Measurements from ENCODE around the gene CCDC178. TPM values are rescaled to one million over a fixed set of nuclear protein-coding genes. Genes with fewer than 3 reads are reported as not detected.

The CCDC178 gene
- total and polyA plus RNA-seq, 10 donors, result 4.0 to 17.4 (median 8.0) TPM

GRCh38 chr18:33014060-33014796, 426.3 kb downstream of the CCDC178 start:
- no peak overlapping the region for H3K4me3 ChIP-seq
- peaks cover 0 to 30% (median 15%) of the 10 kb centered on the region in 8 donors for H3K9me3 ChIP-seq
- no peak for DNase-seq
- no peak for TF ChIP-seq CTCF (IDR thresholded peaks at IDR 0.05 in 8 of 11, conservative IDR thresholded peaks at IDR 0.05 in 3 of 11)
- no peak for TF ChIP-seq POLR2AphosphoS5 (IDR thresholded peaks at IDR 0.05)
- no peak for TF ChIP-seq POLR2A (IDR thresholded peaks at IDR 0.05)
- H3K4me1 ChIP-seq, result no peaks in the 10 kb centered on the region
- no peaks in the 10 kb centered on the region for H3K27me3 ChIP-seq (replicated peaks in 1 of 7)
- H3K36me3 ChIP-seq, result no peaks in the 10 kb centered on the region
- intact Hi-C loops (cut with DNase I; ENCODE audit: low total_unique reads), result no loop called here
- H3K27ac ChIP-seq, result no peak overlapping the region
- 40 to 58% (median 51%) methylated on average over 5 of the region's 5 CpGs for WGBS, 5 donors

GRCh38 chr18:33010149-33010548, 430.4 kb downstream of the CCDC178 start:
- no peak overlapping the region for H3K4me3 ChIP-seq
- H3K9me3 ChIP-seq, result peaks cover 0 to 11% (median 4%) of the 10 kb centered on the region in 8 donors
- no peak overlapping the region for H3K27ac ChIP-seq
- H3K36me3 ChIP-seq, result no peaks in the 10 kb centered on the region
- H3K4me1 ChIP-seq, result no peaks in the 10 kb centered on the region
- no peak for TF ChIP-seq CTCF (IDR thresholded peaks at IDR 0.05 in 8 of 11, conservative IDR thresholded peaks at IDR 0.05 in 3 of 11)
- TF ChIP-seq POLR2AphosphoS5 (IDR thresholded peaks at IDR 0.05), result no peak
- no peak for TF ChIP-seq POLR2A (IDR thresholded peaks at IDR 0.05)
- H3K27me3 ChIP-seq (replicated peaks in 1 of 7), result no peaks in the 10 kb centered on the region
- WGBS, 5 donors, result 54 to 67% (median 57%) methylated on average over 2 of the region's 2 CpGs
- intact Hi-C loops (cut with DNase I; ENCODE audit: low total_unique reads), result no loop called here
- DNase-seq, result no peak

- no peak for DNase-seq
- no peak for TF ChIP-seq POLR2AphosphoS5 (IDR thresholded peaks at IDR 0.05)
- no peak for TF ChIP-seq POLR2A (IDR thresholded peaks at IDR 0.05)
- no peak for TF ChIP-seq CTCF (IDR thresholded peaks at IDR 0.05 in 8 of 11, conservative IDR thresholded peaks at IDR 0.05 in 3 of 11)
- Histone ChIP-seq H3K9me3 (peaks cover 0 to 45% (median 32%) of the 10 kb centered on the region in 8 donors), H3K4me1 (no peaks in the 10 kb centered on the region), H3K27ac (no peak overlapping the region), H3K4me3 (no peak overlapping the region), H3K36me3 (no peaks in the 10 kb centered on the region), H3K27me3 (replicated peaks in 1 of 7) (no peaks in the 10 kb centered on the region)
- intact Hi-C loops (cut with DNase I; ENCODE audit: low total_unique reads), result no loop called here
- WGBS, 5 donors, result 79 to 90% (median 82%) methylated on average over 1 of the region's 1 CpG
Observed at GRCh38 chr18:32998921-32999320, 441.6 kb downstream of the CCDC178 start.

GRCh38 chr18:32998285-32998684, 442.2 kb downstream of the CCDC178 start:
- H3K4me1 ChIP-seq, result no peaks in the 10 kb centered on the region
- H3K4me3 ChIP-seq, result no peak overlapping the region
- H3K27me3 ChIP-seq (replicated peaks in 1 of 7), result no peaks in the 10 kb centered on the region
- intact Hi-C loops (cut with DNase I; ENCODE audit: low total_unique reads), result no loop called here
- no peak for TF ChIP-seq CTCF (IDR thresholded peaks at IDR 0.05 in 8 of 11, conservative IDR thresholded peaks at IDR 0.05 in 3 of 11)
- TF ChIP-seq POLR2AphosphoS5 (IDR thresholded peaks at IDR 0.05), result no peak
- TF ChIP-seq POLR2A (IDR thresholded peaks at IDR 0.05), result no peak
- peaks cover 0 to 43% (median 32%) of the 10 kb centered on the region in 8 donors for H3K9me3 ChIP-seq
- DNase-seq, result no peak
- H3K36me3 ChIP-seq, result no peaks in the 10 kb centered on the region
- H3K27ac ChIP-seq, result no peak overlapping the region
- 78 to 85% (median 84%) methylated on average over 3 of the region's 3 CpGs for WGBS, 5 donors
